ENCODE data around the gene RANGAP1. TPM values are rescaled to one million over a fixed set of nuclear protein-coding genes. Genes with fewer than 3 reads are reported as not detected.

Gene RANGAP1
- total and polyA plus RNA-seq, 2 of the 13 experiments (the other 11 are each of a cell fraction or from before 2014, with no cell fraction given): 51.8 to 83.9 TPM

DNA sequence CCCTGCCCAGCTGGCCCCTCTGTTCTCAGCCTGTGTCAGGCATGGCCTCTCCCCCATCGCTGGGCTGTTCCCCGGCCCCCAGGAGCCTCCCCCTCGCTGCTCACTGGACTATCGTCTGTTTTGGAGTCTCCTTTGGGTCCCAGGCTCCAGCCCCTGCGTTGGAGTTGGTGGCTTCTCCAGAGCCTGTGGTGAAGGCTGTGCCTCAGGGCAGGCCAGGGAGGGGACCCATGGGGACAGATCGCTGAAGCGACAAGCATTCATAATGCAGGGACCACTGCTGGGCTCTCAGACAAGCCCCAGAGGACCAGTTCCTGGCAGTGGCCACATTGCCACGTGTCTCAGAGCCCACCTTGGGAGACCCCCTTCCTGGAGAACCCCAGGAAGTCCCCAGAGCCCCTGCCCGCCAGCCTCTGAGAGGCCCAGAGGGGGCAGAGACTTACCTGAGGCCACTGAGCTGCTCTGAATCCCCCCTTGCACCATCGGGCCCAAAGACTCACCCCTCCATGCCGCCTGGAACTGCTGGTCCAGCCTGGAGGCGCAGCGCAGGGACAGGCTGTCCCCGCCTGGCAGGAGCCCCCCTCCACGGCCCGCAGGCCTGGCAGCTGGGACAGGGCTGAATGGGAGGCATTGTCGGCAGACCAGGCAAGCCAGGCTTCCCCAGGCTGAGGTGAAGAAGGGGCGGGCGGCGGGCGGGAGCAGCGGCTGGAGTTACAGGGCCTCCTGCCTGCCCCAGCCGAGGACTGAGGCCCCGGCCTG lies 45.4 kb downstream of the RANGAP1 start, which contains the start of gene CHADL (continued):
- TF ChIP-seq SRY (CRISPR knock-in tag; IDR thresholded peaks at IDR 0.05) (no peak), MAZ (IDR thresholded peaks at IDR 0.05; ENCODE audit: borderline replicate concordance, low read depth, low read length) (no peak), MAZ (CRISPR knock-in tag; IDR thresholded peaks at IDR 0.05; ENCODE audit: low read depth) (0 out of 2 replicates have a peak, but pooled peaks have one; percentile 37), RNF2 (conservative IDR thresholded peaks at IDR 0.05; ENCODE audit: low read depth) (no peak), EED (CRISPR knock-in tag; IDR thresholded peaks at IDR 0.05) (no peak), TBX2 (CRISPR knock-in tag; IDR thresholded peaks at IDR 0.05; ENCODE audit: borderline replicate concordance) (peak; percentile 65), KDM5B (CRISPR knock-in tag; IDR thresholded peaks at IDR 0.05; ENCODE audit: borderline replicate concordance) (peak; percentile 43; the same call in 1 of the 2 replicates), ZNF607 (CRISPR knock-in tag; IDR thresholded peaks at IDR 0.05; ENCODE audit: borderline replicate concordance) (0 out of 2 replicates have a peak, but pooled peaks have one; percentile 47), ZNF235 (CRISPR knock-in tag; IDR thresholded peaks at IDR 0.05; ENCODE audit: borderline replicate concordance) (0 out of 2 replicates have a peak, but pooled peaks have one; percentile 42), ZNF574 (CRISPR knock-in tag; IDR thresholded peaks at IDR 0.05) (0 out of 2 replicates have a peak, but pooled peaks have one; percentile 3), NR2C2 (CRISPR knock-in tag; IDR thresholded peaks at IDR 0.05; ENCODE audit: borderline replicate concordance) (peak; percentile 5; the same call in 1 of the 2 replicates), ZNF605 (CRISPR knock-in tag; IDR thresholded peaks at IDR 0.05) (no peak)
